Activated T-helper 2 cell treated with anti-CD3 and anti-CD28 coated beads, Interferon-gamma antibody, Interleukin-2, Interleukin-4, amounts not matched to agents 10 μg/mL and 5 μg/mL and 100 μg/mL, durations not matched to agents 14 hours and 24 hours and 36 hours (primary cell): Measurements from ENCODE around the gene AP1AR. TPM values are rescaled to one million over a fixed set of nuclear protein-coding genes. Genes with fewer than 3 reads are reported as not detected.
"Not testable (repeated sequence)": the region's sequence is repeated elsewhere in the genome, so short reads cannot be mapped to it uniquely, and the experiment has no call there.

Source experiments
- DNase-seq: peaks from one replicate; pipeline ENCODE4 v3.0.0; 2021; ENCODE audit warnings: low spot score
- H3K27ac Mint-ChIP-seq: one replicate; pipeline ENCODE4 v1.8.0; 2021; ENCODE audit warnings: mixed read lengths
- H3K27me3 Mint-ChIP-seq: one replicate; pipeline ENCODE4 v1.8.0; 2021; ENCODE audit warnings: low read depth, mixed read lengths
- H3K36me3 Mint-ChIP-seq: one replicate; pipeline ENCODE4 v1.8.0; 2021; ENCODE audit warnings: low read depth, mixed read lengths
- H3K4me1 Mint-ChIP-seq: one replicate; pipeline ENCODE4 v1.8.0; 2021; ENCODE audit warnings: low read depth, mixed read lengths
- H3K4me3 Mint-ChIP-seq: one replicate; pipeline ENCODE4 v1.8.0; 2021; ENCODE audit warnings: low read depth, mild to moderate bottlenecking, moderate library complexity, mixed read lengths
- H3K9me3 Mint-ChIP-seq: one replicate; pipeline ENCODE4 v1.8.0; 2021; ENCODE audit warnings: mixed read lengths
- intact Hi-C: fragments of 100-400 bp; cut with micrococcal nuclease; formaldehyde crosslinking; loops from one replicate; pipeline ENCODE4 v1.15.1; 2023
- total RNA-seq: library from RNA; stranded (reverse); gene quantifications from 2 replicates; pipeline ENCODE4 v1.2.3, GENCODE V29; 2022

Gene AP1AR
- total RNA-seq, 1 donor from 2014 or later = 21.7 TPM

- H3K36me3 Mint-ChIP-seq = peaks cover 9% of the 10 kb centered on the region
- H3K27ac Mint-ChIP-seq = peak overlapping the region; percentile 44
- H3K27me3 Mint-ChIP-seq = no peaks in the 10 kb centered on the region
- no peak for DNase-seq
- peaks cover 60% of the 10 kb centered on the region for H3K4me1 Mint-ChIP-seq
- intact Hi-C loops = loop anchor here (2.0 to 5.0 kb wide), 4 partner anchors 31 to 1400 kb away; partner anchors contain the start of gene NEUROG2
- H3K9me3 Mint-ChIP-seq = no peaks in the 10 kb centered on the region
- H3K4me3 Mint-ChIP-seq = peak overlapping the region; percentile 44
These were observed 55.8 kb downstream of the AP1AR start for GRCh38 chr4:112287258-112287989.

- Mint-ChIP-seq H3K36me3 (no peaks in the 10 kb centered on the region), H3K27ac (peak overlapping the region; percentile 60), H3K27me3 (no peaks in the 10 kb centered on the region), H3K9me3 (no peaks in the 10 kb centered on the region), H3K4me1 (peaks cover 53% of the 10 kb centered on the region), H3K4me3 (peak overlapping the region; percentile 18)
- intact Hi-C loops = loop anchor here (1.0 to 5.0 kb wide), 6 partner anchors 15 to 1399 kb away; partner anchors contain the start of genes AP1AR and NEUROG2
- no peak for DNase-seq
These were observed 56.9 kb downstream of the AP1AR start for GRCh38 chr4:112288455-112288854.

- no peaks in the 10 kb centered on the region for H3K9me3 Mint-ChIP-seq
- no peaks in the 10 kb centered on the region for H3K27me3 Mint-ChIP-seq
- intact Hi-C loops = loop anchor here (5.0 kb wide), 3 partner anchors 192 to 1398 kb away; partner anchors contain the start of gene NEUROG2
- H3K4me3 Mint-ChIP-seq = peak overlapping the region; percentile 10
- H3K36me3 Mint-ChIP-seq = no peaks in the 10 kb centered on the region
- peak overlapping the region; percentile 62 for H3K27ac Mint-ChIP-seq
- H3K4me1 Mint-ChIP-seq = peaks cover 44% of the 10 kb centered on the region
- DNase-seq = no peak
These were observed 58.0 kb downstream of the AP1AR start for GRCh38 chr4:112289407-112290253.

- H3K4me3 Mint-ChIP-seq = no peak overlapping the region
- intact Hi-C loops = no loop called here
- no peaks in the 10 kb centered on the region for H3K9me3 Mint-ChIP-seq
- peak overlapping the region; percentile 9 for H3K27ac Mint-ChIP-seq
- H3K36me3 Mint-ChIP-seq = no peaks in the 10 kb centered on the region
- no peaks in the 10 kb centered on the region for H3K27me3 Mint-ChIP-seq
- peaks cover 39% of the 10 kb centered on the region for H3K4me1 Mint-ChIP-seq
- DNase-seq = no peak
These were observed 58.8 kb downstream of the AP1AR start for GRCh38 chr4:112290341-112290740.

- intact Hi-C loops = loop anchor here (1.0 kb wide), 1 partner anchor 12 kb away; the partner anchor contains the start of gene TIFA
- H3K4me1 Mint-ChIP-seq = peaks cover 21% of the 10 kb centered on the region
These were observed 65.6 kb downstream of the AP1AR start, which contains the start of gene ALPK1 for GRCh38 chr4:112296949-112297880. TSS of gene ALPK1 (plus strand) at chr4:112297369.

GRCh38 chr4:112299721-112300120, 68.1 kb downstream of the AP1AR start:
- intact Hi-C loops = no loop called here
- H3K36me3 Mint-ChIP-seq = no peaks in the 10 kb centered on the region
- DNase-seq = no peak
- H3K4me3 Mint-ChIP-seq = no peak overlapping the region
- no peak overlapping the region for H3K27ac Mint-ChIP-seq
- peaks cover 21% of the 10 kb centered on the region for H3K4me1 Mint-ChIP-seq
- no peaks in the 10 kb centered on the region for H3K9me3 Mint-ChIP-seq
- H3K27me3 Mint-ChIP-seq = peaks cover 3% of the 10 kb centered on the region

More at GRCh38 chr4:112296949-112297880, 65.6 kb downstream of the AP1AR start, which contains the start of gene ALPK1:
- peak within 1 kb of the TSS; percentile 52 for H3K27ac Mint-ChIP-seq
- H3K36me3 Mint-ChIP-seq = no peaks in the 10 kb centered on the region
- peak within 1 kb of the TSS; percentile 75 for H3K4me3 Mint-ChIP-seq
- H3K9me3 Mint-ChIP-seq = no peaks in the 10 kb centered on the region
- no peak for DNase-seq
- peaks cover 3% of the 10 kb centered on the region for H3K27me3 Mint-ChIP-seq

- peaks cover 11% of the 10 kb centered on the region for H3K4me1 Mint-ChIP-seq
- no peak overlapping the region for H3K4me3 Mint-ChIP-seq
- no peak for DNase-seq
- no peaks in the 10 kb centered on the region for H3K9me3 Mint-ChIP-seq
- intact Hi-C loops = loop anchor here (1.0 kb wide), 1 partner anchor 14 kb away; no protein-coding TSS in a partner anchor
- peaks cover 7% of the 10 kb centered on the region for H3K27me3 Mint-ChIP-seq
- H3K36me3 Mint-ChIP-seq = no peaks in the 10 kb centered on the region
- H3K27ac Mint-ChIP-seq = no peak overlapping the region
These were observed 71.0 kb downstream of the AP1AR start for GRCh38 chr4:112302320-112303274.

- not testable (repeated sequence) for H3K9me3 Mint-ChIP-seq, H3K4me1 Mint-ChIP-seq, H3K27me3 Mint-ChIP-seq
These were observed 73.9 kb downstream of the AP1AR start for GRCh38 chr4:112305477-112305876.

GRCh38 chr4:112309263-112309791, 77.7 kb downstream of the AP1AR start:
- H3K4me3 Mint-ChIP-seq, H3K9me3 Mint-ChIP-seq, H3K4me1 Mint-ChIP-seq, H3K36me3 Mint-ChIP-seq, DNase-seq, H3K27ac Mint-ChIP-seq, H3K27me3 Mint-ChIP-seq, intact Hi-C loops: not testable (repeated sequence)

More at GRCh38 chr4:112305477-112305876, 73.9 kb downstream of the AP1AR start:
- H3K27ac Mint-ChIP-seq, H3K36me3 Mint-ChIP-seq, H3K4me3 Mint-ChIP-seq, intact Hi-C loops, DNase-seq: not testable (repeated sequence)

- no peaks in the 10 kb centered on the region for H3K36me3 Mint-ChIP-seq
- H3K27me3 Mint-ChIP-seq = peaks cover 5% of the 10 kb centered on the region
- no peaks in the 10 kb centered on the region for H3K4me1 Mint-ChIP-seq
- no peak overlapping the region for H3K27ac Mint-ChIP-seq
- no peaks in the 10 kb centered on the region for H3K9me3 Mint-ChIP-seq
- H3K4me3 Mint-ChIP-seq = no peak overlapping the region
- intact Hi-C loops = no loop called here
- no peak for DNase-seq
These were observed 79.9 kb downstream of the AP1AR start for GRCh38 chr4:112311516-112311915.

- no peaks in the 10 kb centered on the region for H3K27me3 Mint-ChIP-seq
- H3K27ac Mint-ChIP-seq = no peak overlapping the region
- no peaks in the 10 kb centered on the region for H3K9me3 Mint-ChIP-seq
- no peak for DNase-seq
- no peaks in the 10 kb centered on the region for H3K36me3 Mint-ChIP-seq
- no peak overlapping the region for H3K4me3 Mint-ChIP-seq
- no peaks in the 10 kb centered on the region for H3K4me1 Mint-ChIP-seq
- intact Hi-C loops = no loop called here
These were observed 81.1 kb downstream of the AP1AR start for GRCh38 chr4:112312610-112313239.
